Endothelial cell (in vitro differentiated cells): Measurements from ENCODE around the gene DOCK1. TPM values are rescaled to one million over a fixed set of nuclear protein-coding genes. Genes with fewer than 3 reads are reported as not detected.

Experiments
- DNase-seq: peaks from one replicate; pipeline ENCODE4 v3.0.0; 2021; ENCODE audit warnings: low spot score
- H3K27ac Mint-ChIP-seq: one replicate; pipeline ENCODE4 v1.8.0; 2021; ENCODE audit warnings: mixed read lengths, inconsistent platforms; ENCODE audit not compliant: unreplicated experiment
- H3K27me3 Mint-ChIP-seq: one replicate; pipeline ENCODE4 v1.8.0; 2021; ENCODE audit warnings: mild to moderate bottlenecking, moderate library complexity, mixed read lengths, inconsistent platforms; ENCODE audit not compliant: unreplicated experiment
- H3K36me3 Mint-ChIP-seq: one replicate; pipeline ENCODE4 v1.8.0; 2021; ENCODE audit warnings: mild to moderate bottlenecking, low read depth, mixed read lengths, inconsistent platforms; ENCODE audit not compliant: unreplicated experiment
- H3K4me1 Mint-ChIP-seq: one replicate; pipeline ENCODE4 v1.8.0; 2021; ENCODE audit warnings: mild to moderate bottlenecking, mixed read lengths, inconsistent platforms; ENCODE audit not compliant: unreplicated experiment
- H3K4me3 Mint-ChIP-seq: one replicate; pipeline ENCODE4 v1.8.0; 2021; ENCODE audit warnings: mild to moderate bottlenecking, mixed read lengths, inconsistent platforms; ENCODE audit not compliant: unreplicated experiment
- H3K9me3 Mint-ChIP-seq: one replicate; pipeline ENCODE4 v1.8.0; 2021; ENCODE audit warnings: mixed read lengths, inconsistent platforms; ENCODE audit not compliant: unreplicated experiment
- CTCF ChIP-seq: fragments of 200-600 bp; sonication (generic); IDR thresholded peaks from one replicate; pipeline ENCODE4 v1.5.0; 2021; ENCODE audit warnings: antibody characterized with exemption; ENCODE audit not compliant: unreplicated experiment
- total RNA-seq: library from RNA; stranded (reverse); fragmentation: NEBNext Ultra II Directional; extraction: Animal tissue kit (Norgen Biotek cat#: 25700); gene quantifications from one replicate; pipeline ENCODE4 v1.2.1, GENCODE V29; 2021; ENCODE audit not compliant: unreplicated experiment

Gene DOCK1
- total RNA-seq, 1 donor from 2014 or later: 116 TPM

GRCh38 chr10:126955934-126956711 lies 50.9 kb downstream of the DOCK1 start:
- Mint-ChIP-seq H3K4me1 (peaks cover 10% of the 10 kb centered on the region), H3K36me3 (no peaks in the 10 kb centered on the region), H3K27me3 (no peaks in the 10 kb centered on the region), H3K4me3 (no peak overlapping the region), H3K9me3 (no peaks in the 10 kb centered on the region), H3K27ac (no peak overlapping the region)
- no peak for DNase-seq
- no peak for TF ChIP-seq CTCF

GRCh38 chr10:126956712-126957108 lies 51.5 kb downstream of the DOCK1 start:
- no peak for TF ChIP-seq CTCF
- DNase-seq: no peak
- Mint-ChIP-seq H3K27ac (no peak overlapping the region), H3K9me3 (no peaks in the 10 kb centered on the region), H3K4me3 (no peak overlapping the region), H3K36me3 (peaks cover 4% of the 10 kb centered on the region), H3K27me3 (no peaks in the 10 kb centered on the region), H3K4me1 (peaks cover 10% of the 10 kb centered on the region)

- TF ChIP-seq CTCF: no peak
- H3K27me3 Mint-ChIP-seq: no peaks in the 10 kb centered on the region
- DNase-seq: no peak
- peaks cover 10% of the 10 kb centered on the region for H3K4me1 Mint-ChIP-seq
- peaks cover 4% of the 10 kb centered on the region for H3K36me3 Mint-ChIP-seq
- no peaks in the 10 kb centered on the region for H3K9me3 Mint-ChIP-seq
- H3K4me3 Mint-ChIP-seq: no peak overlapping the region
- no peak overlapping the region for H3K27ac Mint-ChIP-seq
These were observed 51.9 kb downstream of the DOCK1 start for GRCh38 chr10:126957111-126957510.

- no peak for DNase-seq
- Mint-ChIP-seq H3K27ac (no peak overlapping the region), H3K9me3 (no peaks in the 10 kb centered on the region), H3K27me3 (peaks cover 1% of the 10 kb centered on the region), H3K4me3 (no peak overlapping the region), H3K4me1 (peaks cover 26% of the 10 kb centered on the region), H3K36me3 (peaks cover 16% of the 10 kb centered on the region)
- no peak for TF ChIP-seq CTCF
These were observed 54.2 kb downstream of the DOCK1 start for GRCh38 chr10:126959431-126959830.

GRCh38 chr10:126959906-126960685 lies 54.9 kb downstream of the DOCK1 start:
- Mint-ChIP-seq H3K4me3 (no peak overlapping the region), H3K36me3 (peaks cover 16% of the 10 kb centered on the region), H3K27ac (no peak overlapping the region), H3K4me1 (peaks cover 26% of the 10 kb centered on the region), H3K27me3 (peaks cover 1% of the 10 kb centered on the region), H3K9me3 (no peaks in the 10 kb centered on the region)
- no peak for TF ChIP-seq CTCF
- DNase-seq: no peak
